Measurements from ENCODE around the gene CGREF1.
A peak's percentile ranks its signal among the peaks of the same experiment; 100 is the strongest.

Gene CGREF1

DNA sequence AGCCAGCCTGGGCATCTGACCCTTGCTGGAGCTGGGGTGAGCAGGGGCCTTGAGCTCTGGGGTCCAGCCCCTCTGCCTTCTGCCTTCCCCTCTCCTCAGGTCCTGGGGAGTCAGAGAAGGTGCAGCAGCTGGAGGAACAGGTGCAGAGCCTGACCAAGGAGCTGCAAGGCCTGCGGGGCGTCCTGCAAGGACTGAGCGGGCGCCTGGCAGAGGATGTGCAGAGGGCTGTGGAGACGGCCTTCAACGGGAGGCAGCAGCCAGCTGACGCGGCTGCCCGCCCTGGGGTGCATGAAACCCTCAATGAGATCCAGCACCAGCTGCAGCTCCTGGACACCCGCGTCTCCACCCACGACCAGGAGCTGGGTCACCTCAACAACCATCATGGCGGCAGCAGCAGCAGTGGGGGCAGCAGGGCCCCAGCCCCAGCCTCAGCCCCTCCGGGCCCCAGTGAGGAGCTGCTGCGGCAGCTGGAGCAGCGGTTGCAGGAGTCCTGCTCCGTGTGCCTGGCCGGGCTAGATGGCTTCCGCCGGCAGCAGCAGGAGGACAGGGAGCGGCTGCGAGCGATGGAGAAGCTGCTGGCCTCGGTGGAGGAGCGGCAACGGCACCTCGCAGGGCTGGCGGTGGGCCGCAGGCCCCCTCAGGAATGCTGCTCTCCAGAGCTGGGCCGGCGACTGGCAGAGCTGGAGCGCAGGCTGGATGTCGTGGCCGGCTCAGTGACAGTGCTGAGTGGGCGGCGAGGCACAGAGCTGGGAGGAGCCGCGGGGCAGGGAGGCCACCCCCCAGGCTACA is 36.8 kb downstream of the CGREF1 start:
- no peak for DNase-seq
- H2BK120ac ChIP-seq (ENCODE audit: low read depth, low read length), result no peak overlapping the region
- peaks cover 2% of the 10 kb centered on the region for H3K4me1 ChIP-seq (ENCODE audit: control insufficient read depth, low read depth, low read length)
- H2BK5ac ChIP-seq (ENCODE audit: low read length), result no peak overlapping the region
- H3K23ac ChIP-seq (ENCODE audit: low read length), result no peak overlapping the region
- H3K79me1 ChIP-seq (ENCODE audit: low read length), result no peaks in the 10 kb centered on the region
- no peak overlapping the region for H4K8ac ChIP-seq (ENCODE audit: low read depth, low read length)
- H3K79me2 ChIP-seq (ENCODE audit: control insufficient read depth, insufficient read depth, low read length), result no peaks in the 10 kb centered on the region
- H3K27me3 ChIP-seq (ENCODE audit: insufficient read depth, low read length, poor library complexity), result no peaks in the 10 kb centered on the region
- no peak overlapping the region for H3K4me2 ChIP-seq (ENCODE audit: low read length)
- WGBS (ENCODE audit: extremely low coverage, insufficient coverage, low lambda C conversion rate), result no CpG with 5 or more reads among the region's 38 CpGs
- H4K5ac ChIP-seq (ENCODE audit: low read length), result no peak overlapping the region
- H2BK15ac ChIP-seq (replicated peaks; ENCODE audit: low read depth), result no peak overlapping the region
- H3K4me3 ChIP-seq (ENCODE audit: low read length), result no peak overlapping the region
- no peak overlapping the region for H3K9ac ChIP-seq (ENCODE audit: low read length)
- no peaks in the 10 kb centered on the region for H3K36me3 ChIP-seq (ENCODE audit: control insufficient read depth, insufficient read depth, low read length)
- peak overlapping the region; percentile 34 for H3K56ac ChIP-seq (ENCODE audit: low read length)
- no peak overlapping the region for H3K27ac ChIP-seq (ENCODE audit: low read depth, low read length)
- no peak overlapping the region for H3K18ac ChIP-seq (ENCODE audit: low read length)
- H3K4ac ChIP-seq (ENCODE audit: low read depth, low read length), result no peak overlapping the region
- no peak overlapping the region for H2AK5ac ChIP-seq (ENCODE audit: low read length)

DNA sequence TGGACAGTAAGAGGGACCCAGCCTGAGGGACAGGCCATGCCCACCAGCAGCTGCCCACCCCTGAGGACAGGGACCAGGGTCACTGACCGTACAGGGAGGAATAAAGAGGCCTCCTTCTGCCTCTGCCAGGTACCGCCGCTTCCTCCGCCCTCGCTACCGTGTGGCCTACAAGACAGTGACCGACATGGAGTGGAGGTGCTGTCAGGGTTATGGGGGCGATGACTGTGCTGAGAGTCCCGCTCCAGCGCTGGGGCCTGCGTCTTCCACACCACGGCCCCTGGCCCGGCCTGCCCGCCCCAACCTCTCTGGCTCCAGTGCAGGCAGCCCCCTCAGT is 38.4 kb downstream of the CGREF1 start:
- no peaks in the 10 kb centered on the region for H3K36me3 ChIP-seq (ENCODE audit: control insufficient read depth, insufficient read depth, low read length)
- no peak overlapping the region for H2BK5ac ChIP-seq (ENCODE audit: low read length)
- H2BK120ac ChIP-seq (ENCODE audit: low read depth, low read length), result no peak overlapping the region
- WGBS (ENCODE audit: extremely low coverage, insufficient coverage, low lambda C conversion rate), result no CpG with 5 or more reads among the region's 14 CpGs
- no peak for DNase-seq
- no peak overlapping the region for H4K8ac ChIP-seq (ENCODE audit: low read depth, low read length)
- H4K5ac ChIP-seq (ENCODE audit: low read length), result no peak overlapping the region
- H3K27ac ChIP-seq (ENCODE audit: low read depth, low read length), result no peak overlapping the region
- peak overlapping the region; percentile 64 for H3K56ac ChIP-seq (ENCODE audit: low read length)
- H3K23ac ChIP-seq (ENCODE audit: low read length), result no peak overlapping the region
- H3K79me2 ChIP-seq (ENCODE audit: control insufficient read depth, insufficient read depth, low read length), result no peaks in the 10 kb centered on the region
- H3K18ac ChIP-seq (ENCODE audit: low read length), result no peak overlapping the region
- H3K4me2 ChIP-seq (ENCODE audit: low read length), result no peak overlapping the region
- H3K4me3 ChIP-seq (ENCODE audit: low read length), result no peak overlapping the region
- H3K4me1 ChIP-seq (ENCODE audit: control insufficient read depth, low read depth, low read length), result peaks cover 2% of the 10 kb centered on the region
- H3K4ac ChIP-seq (ENCODE audit: low read depth, low read length), result no peak overlapping the region
- H2AK5ac ChIP-seq (ENCODE audit: low read length), result peak overlapping the region; percentile 22
- no peaks in the 10 kb centered on the region for H3K79me1 ChIP-seq (ENCODE audit: low read length)
- H3K9ac ChIP-seq (ENCODE audit: low read length), result no peak overlapping the region
- no peaks in the 10 kb centered on the region for H3K27me3 ChIP-seq (ENCODE audit: insufficient read depth, low read length, poor library complexity)
- H2BK15ac ChIP-seq (replicated peaks; ENCODE audit: low read depth), result no peak overlapping the region

DNA sequence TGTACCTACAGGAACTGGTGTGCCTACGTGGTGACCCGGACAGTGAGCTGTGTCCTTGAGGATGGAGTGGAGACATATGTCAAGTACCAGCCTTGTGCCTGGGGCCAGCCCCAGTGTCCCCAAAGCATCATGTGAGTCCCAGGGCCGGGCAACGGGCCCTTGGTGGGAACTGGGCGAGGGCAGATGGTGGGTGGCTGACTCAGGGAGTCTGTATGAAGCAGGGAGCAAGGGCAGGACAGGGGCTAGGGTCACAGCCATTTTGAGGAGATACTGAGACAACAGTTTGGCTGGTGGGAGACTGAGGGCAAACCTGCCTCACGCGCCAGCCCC is 38.8 kb downstream of the CGREF1 start:
- H3K4me1 ChIP-seq (ENCODE audit: control insufficient read depth, low read depth, low read length), result peaks cover 2% of the 10 kb centered on the region

DNA sequence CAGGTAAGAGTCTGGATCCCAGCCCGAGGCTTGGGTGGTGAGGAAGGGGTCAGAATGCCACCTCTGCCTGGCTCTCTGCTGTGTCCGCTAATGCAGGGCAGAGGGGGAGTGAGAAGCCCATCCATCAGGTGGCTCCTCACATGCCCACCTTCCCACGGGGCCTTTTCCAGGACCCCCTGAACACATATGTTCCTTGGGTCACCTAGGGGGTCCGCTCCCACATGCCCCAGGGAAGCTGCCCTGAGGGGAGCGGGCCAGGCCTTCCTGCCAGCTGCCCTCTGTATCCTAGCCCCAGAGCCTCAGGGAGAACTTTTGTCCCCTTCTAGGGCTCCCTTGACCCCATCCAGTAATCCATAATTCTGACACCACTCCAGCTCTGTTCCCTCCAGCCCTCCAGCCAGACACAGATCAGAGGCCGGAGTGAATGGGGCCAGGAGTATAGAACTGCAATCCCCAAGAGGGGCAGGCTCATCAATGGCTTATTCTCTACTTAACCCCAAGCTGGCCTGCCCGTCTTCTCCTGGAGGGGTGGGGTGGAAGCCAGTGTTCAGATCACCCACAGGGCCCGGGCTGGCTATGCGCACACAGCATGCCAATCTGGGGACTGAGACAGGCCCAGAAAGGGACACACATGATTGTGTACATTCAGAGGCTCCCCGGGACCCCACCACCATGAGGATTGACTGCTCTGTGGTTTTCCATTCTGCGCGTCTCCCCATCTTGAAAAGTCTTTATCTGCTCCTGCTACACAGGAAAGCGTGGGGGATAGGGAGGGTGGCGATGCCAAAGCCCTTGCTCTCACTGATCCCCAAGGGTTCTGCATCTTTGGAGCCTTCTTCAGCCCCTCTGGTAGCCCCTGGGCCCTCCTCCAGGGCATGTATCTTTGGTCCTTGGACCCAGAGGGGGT is 39.4 kb downstream of the CGREF1 start:
- Histone ChIP-seq H2AK5ac (ENCODE audit: low read length) (no peak overlapping the region), H2BK120ac (ENCODE audit: low read depth, low read length) (no peak overlapping the region), H3K27me3 (ENCODE audit: insufficient read depth, low read length, poor library complexity) (no peaks in the 10 kb centered on the region), H4K8ac (ENCODE audit: low read depth, low read length) (no peak overlapping the region), H3K56ac (ENCODE audit: low read length) (no peak overlapping the region), H4K5ac (ENCODE audit: low read length) (no peak overlapping the region), H3K18ac (ENCODE audit: low read length) (no peak overlapping the region), H3K9ac (ENCODE audit: low read length) (no peak overlapping the region), H3K36me3 (ENCODE audit: control insufficient read depth, insufficient read depth, low read length) (no peaks in the 10 kb centered on the region), H3K79me2 (ENCODE audit: control insufficient read depth, insufficient read depth, low read length) (no peaks in the 10 kb centered on the region), H3K4me2 (ENCODE audit: low read length) (no peak overlapping the region), H3K4ac (ENCODE audit: low read depth, low read length) (no peak overlapping the region), H3K4me1 (ENCODE audit: control insufficient read depth, low read depth, low read length) (peaks cover 2% of the 10 kb centered on the region), H2BK15ac (replicated peaks; ENCODE audit: low read depth) (no peak overlapping the region), H3K79me1 (ENCODE audit: low read length) (no peaks in the 10 kb centered on the region), H2BK5ac (ENCODE audit: low read length) (no peak overlapping the region), H3K4me3 (ENCODE audit: low read length) (no peak overlapping the region), H3K27ac (ENCODE audit: low read depth, low read length) (no peak overlapping the region), H3K23ac (ENCODE audit: low read length) (no peak overlapping the region)
- no peak for DNase-seq
- WGBS (ENCODE audit: extremely low coverage, insufficient coverage, low lambda C conversion rate), result no CpG with 5 or more reads among the region's 14 CpGs

More for the DNA sequence above, 38.8 kb downstream of the CGREF1 start:
- no peak overlapping the region for H3K56ac ChIP-seq (ENCODE audit: low read length)
- no peak overlapping the region for H2BK15ac ChIP-seq (replicated peaks; ENCODE audit: low read depth)
- H3K36me3 ChIP-seq (ENCODE audit: control insufficient read depth, insufficient read depth, low read length), result no peaks in the 10 kb centered on the region
- no peak overlapping the region for H3K27ac ChIP-seq (ENCODE audit: low read depth, low read length)
- no peak overlapping the region for H4K5ac ChIP-seq (ENCODE audit: low read length)
- H3K4ac ChIP-seq (ENCODE audit: low read depth, low read length), result no peak overlapping the region
- no peak overlapping the region for H2AK5ac ChIP-seq (ENCODE audit: low read length)
- no peak for DNase-seq
- no peak overlapping the region for H3K4me2 ChIP-seq (ENCODE audit: low read length)
- H3K18ac ChIP-seq (ENCODE audit: low read length), result no peak overlapping the region
- H3K79me1 ChIP-seq (ENCODE audit: low read length), result no peaks in the 10 kb centered on the region
- H3K23ac ChIP-seq (ENCODE audit: low read length), result no peak overlapping the region
- H2BK5ac ChIP-seq (ENCODE audit: low read length), result no peak overlapping the region
- H3K79me2 ChIP-seq (ENCODE audit: control insufficient read depth, insufficient read depth, low read length), result no peaks in the 10 kb centered on the region
- no peak overlapping the region for H3K4me3 ChIP-seq (ENCODE audit: low read length)
- WGBS (ENCODE audit: extremely low coverage, insufficient coverage, low lambda C conversion rate), result no CpG with 5 or more reads among the region's 7 CpGs
- H3K9ac ChIP-seq (ENCODE audit: low read length), result no peak overlapping the region
- no peak overlapping the region for H2BK120ac ChIP-seq (ENCODE audit: low read depth, low read length)
- H4K8ac ChIP-seq (ENCODE audit: low read depth, low read length), result no peak overlapping the region
- H3K27me3 ChIP-seq (ENCODE audit: insufficient read depth, low read length, poor library complexity), result no peaks in the 10 kb centered on the region

DNA sequence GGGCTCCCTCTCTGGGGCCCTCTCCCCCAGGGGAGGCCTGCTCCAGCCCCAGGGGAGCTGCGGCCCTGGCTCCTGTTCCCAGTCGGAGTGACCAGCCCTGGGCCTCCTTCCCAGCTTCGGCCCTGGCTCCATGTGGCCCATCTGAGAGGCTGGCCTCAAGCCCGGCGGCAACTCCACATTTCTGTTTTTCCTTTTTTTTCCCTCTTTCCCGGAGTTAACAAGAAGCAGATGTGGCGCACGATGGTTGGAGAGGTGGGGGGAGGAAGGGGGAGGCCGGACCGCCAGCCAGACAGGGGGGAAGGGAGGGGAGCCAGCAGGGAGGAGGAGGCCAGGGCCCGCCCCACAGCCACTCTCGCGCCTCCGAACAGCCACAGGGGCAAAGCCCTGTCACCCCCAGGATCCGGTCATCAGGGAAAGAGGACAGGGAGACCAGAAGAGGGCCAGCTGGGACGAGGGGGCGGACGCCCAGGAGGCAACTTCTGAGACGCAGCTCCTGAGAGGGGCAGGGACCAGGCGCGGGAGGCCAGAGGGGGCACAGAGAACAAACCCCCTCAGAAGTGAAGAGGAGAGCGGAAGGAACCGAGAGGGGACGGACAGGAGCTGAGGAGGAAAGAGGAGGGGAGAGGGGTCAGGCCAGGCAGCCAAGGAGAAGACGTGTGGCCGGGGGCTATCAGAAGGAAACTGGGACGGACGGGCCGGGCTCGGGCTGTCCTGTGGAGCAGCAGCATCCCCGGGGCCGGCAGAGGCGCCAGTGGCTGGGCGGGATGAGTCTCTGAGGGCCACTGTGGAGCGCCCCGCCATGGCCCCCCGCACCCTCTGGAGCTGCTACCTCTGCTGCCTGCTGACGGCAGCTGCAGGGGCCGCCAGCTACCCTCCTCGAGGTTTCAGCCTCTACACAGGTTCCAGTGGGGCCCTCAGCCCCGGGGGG is 40.4 kb downstream of the CGREF1 start, which contains the start of gene EMILIN1:
TSS of gene EMILIN1 (plus strand) at position 349 of the 928 bp plus-strand sequence. CDS start at position 800, 451 bp downstream.
- peak within 1 kb of the TSS; percentile 59 for H3K23ac ChIP-seq (ENCODE audit: low read length)
- H3K4me1 ChIP-seq (ENCODE audit: control insufficient read depth, low read depth, low read length), result peaks cover 2% of the 10 kb centered on the region
- no peaks in the 10 kb centered on the region for H3K36me3 ChIP-seq (ENCODE audit: control insufficient read depth, insufficient read depth, low read length)
- no peaks in the 10 kb centered on the region for H3K27me3 ChIP-seq (ENCODE audit: insufficient read depth, low read length, poor library complexity)
- no peaks in the 10 kb centered on the region for H3K79me2 ChIP-seq (ENCODE audit: control insufficient read depth, insufficient read depth, low read length)
- peak; percentile 19 for DNase-seq
- H2BK15ac ChIP-seq (replicated peaks; ENCODE audit: low read depth), result no peak within 1 kb of the TSS
- H3K27ac ChIP-seq (ENCODE audit: low read depth, low read length), result no peak within 1 kb of the TSS
- H2BK5ac ChIP-seq (ENCODE audit: low read length), result no peak within 1 kb of the TSS
- H2AK5ac ChIP-seq (ENCODE audit: low read length), result no peak within 1 kb of the TSS
- peak within 1 kb of the TSS; percentile 63 for H3K4ac ChIP-seq (ENCODE audit: low read depth, low read length)
- H4K8ac ChIP-seq (ENCODE audit: low read depth, low read length), result no peak within 1 kb of the TSS
- H3K18ac ChIP-seq (ENCODE audit: low read length), result peak within 1 kb of the TSS; percentile 3
- H3K4me2 ChIP-seq (ENCODE audit: low read length), result no peak within 1 kb of the TSS
- H3K79me1 ChIP-seq (ENCODE audit: low read length), result no peaks in the 10 kb centered on the region
- peak within 1 kb of the TSS; percentile 52 for H3K56ac ChIP-seq (ENCODE audit: low read length)
- H3K4me3 ChIP-seq (ENCODE audit: low read length), result no peak within 1 kb of the TSS
- no peak within 1 kb of the TSS for H4K5ac ChIP-seq (ENCODE audit: low read length)
- H2BK120ac ChIP-seq (ENCODE audit: low read depth, low read length), result no peak within 1 kb of the TSS
- no CpG with 5 or more reads among the region's 41 CpGs for WGBS (ENCODE audit: extremely low coverage, insufficient coverage, low lambda C conversion rate)
- H3K9ac ChIP-seq (ENCODE audit: low read length), result peak within 1 kb of the TSS; percentile 52
